Lower leg skin (tissue), 3 donors: ENCODE measurements around the gene RPS27L.
"Not testable (repeated sequence)": the region's sequence is repeated elsewhere in the genome, so short reads cannot be mapped to it uniquely, and the experiment has no call there.

ENCODE experiments used
- POLR2A ChIP-seq, 2 donors: fragments of 450-650 bp; IDR thresholded peaks; one replicate each; pipeline ENCODE4 v1.6.1; 2016 to 2017; ENCODE audit warnings: antibody characterized with exemption in 2 of 2, mild to moderate bottlenecking in 1 of 2, moderate library complexity in 1 of 2
- TF ChIP-seq, protein P1 (sequence below), 3 donors: fragments of 450-650 bp; IDR thresholded peaks; one replicate each; pipeline ENCODE4 v1.5.1; 2016; ENCODE audit warnings: antibody characterized with exemption in 3 of 3, mild to moderate bottlenecking in 3 of 3, moderate library complexity in 2 of 3

DNA sequence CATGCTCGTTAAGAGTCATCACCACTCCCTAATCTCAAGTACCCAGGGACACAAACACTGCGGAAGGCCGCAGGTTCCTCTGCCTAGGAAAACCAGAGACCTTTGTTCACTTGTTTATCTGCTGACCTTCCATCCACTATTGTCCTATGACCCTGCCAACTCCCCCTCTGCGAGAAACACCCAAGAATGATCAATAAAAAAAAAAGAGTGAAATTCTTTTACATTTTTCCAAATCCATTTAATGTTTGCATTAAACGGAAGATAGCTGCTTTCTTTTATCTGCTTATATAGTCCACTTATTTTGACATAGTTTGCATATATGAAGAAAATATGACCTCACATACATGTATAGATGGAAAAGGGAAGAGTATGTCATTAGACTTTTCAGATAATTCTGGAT is 57.7 kb downstream of the RPS27L start:
- TF ChIP-seq, protein P1, sequence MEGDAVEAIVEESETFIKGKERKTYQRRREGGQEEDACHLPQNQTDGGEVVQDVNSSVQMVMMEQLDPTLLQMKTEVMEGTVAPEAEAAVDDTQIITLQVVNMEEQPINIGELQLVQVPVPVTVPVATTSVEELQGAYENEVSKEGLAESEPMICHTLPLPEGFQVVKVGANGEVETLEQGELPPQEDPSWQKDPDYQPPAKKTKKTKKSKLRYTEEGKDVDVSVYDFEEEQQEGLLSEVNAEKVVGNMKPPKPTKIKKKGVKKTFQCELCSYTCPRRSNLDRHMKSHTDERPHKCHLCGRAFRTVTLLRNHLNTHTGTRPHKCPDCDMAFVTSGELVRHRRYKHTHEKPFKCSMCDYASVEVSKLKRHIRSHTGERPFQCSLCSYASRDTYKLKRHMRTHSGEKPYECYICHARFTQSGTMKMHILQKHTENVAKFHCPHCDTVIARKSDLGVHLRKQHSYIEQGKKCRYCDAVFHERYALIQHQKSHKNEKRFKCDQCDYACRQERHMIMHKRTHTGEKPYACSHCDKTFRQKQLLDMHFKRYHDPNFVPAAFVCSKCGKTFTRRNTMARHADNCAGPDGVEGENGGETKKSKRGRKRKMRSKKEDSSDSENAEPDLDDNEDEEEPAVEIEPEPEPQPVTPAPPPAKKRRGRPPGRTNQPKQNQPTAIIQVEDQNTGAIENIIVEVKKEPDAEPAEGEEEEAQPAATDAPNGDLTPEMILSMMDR (IDR thresholded peaks at IDR 0.05): not testable (repeated sequence)
- TF ChIP-seq POLR2A (IDR thresholded peaks at IDR 0.05): not testable (repeated sequence)
